Activated gamma-delta T cell treated with anti-CD3 and anti-CD28 coated beads, Interleukin-2, amount 50 U/mL, for 16 hours (primary cell): Measurements from ENCODE around the gene GPX8.

Experiments
- DNase-seq: peaks from one replicate; pipeline ENCODE4 v3.0.0-alpha.2; 2020; ENCODE audit warnings: low read depth

Gene GPX8

DNA sequence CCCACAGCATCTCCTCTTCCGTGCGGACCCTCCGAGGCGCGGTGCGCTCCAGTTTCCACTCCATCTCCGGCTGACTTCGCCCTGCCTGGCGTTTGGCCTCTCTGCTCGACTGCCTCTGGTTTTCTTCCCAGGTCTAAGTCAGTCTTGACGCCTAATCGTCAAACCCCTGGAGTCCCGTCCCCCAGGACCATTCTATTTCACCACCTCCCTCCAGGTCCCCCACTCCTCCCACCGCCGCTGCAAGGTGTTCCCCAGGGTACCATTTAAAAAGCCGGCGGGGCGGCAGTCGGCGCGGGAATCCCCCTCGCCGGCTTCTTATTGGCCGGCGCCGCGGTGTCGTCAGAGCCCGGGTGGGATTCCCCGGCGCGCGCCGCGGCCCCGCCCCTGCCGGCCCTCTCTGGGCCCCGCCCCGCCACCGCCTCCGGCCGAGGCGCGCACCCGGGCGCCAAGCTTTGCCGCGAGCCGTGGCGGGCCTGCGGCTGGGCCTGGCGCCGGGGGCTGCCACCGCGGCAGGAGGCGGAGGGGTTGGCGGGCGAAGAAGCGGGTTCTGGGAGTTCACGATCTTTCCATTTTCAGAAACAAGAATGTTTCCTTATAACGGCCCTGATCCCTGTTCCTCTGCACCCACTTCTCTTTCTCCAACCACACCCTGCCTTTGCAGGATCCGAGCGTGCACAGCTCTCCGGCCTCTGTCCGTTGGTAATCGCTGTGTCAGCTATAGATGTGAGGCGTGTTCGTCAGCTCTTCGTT lies 13.1 kb downstream of the GPX8 start, which contains the start of gene CDC20B:
TSS of gene CDC20B (minus strand) at position 241 of the 750 bp plus-strand sequence. CDS start at position 64, 177 bp downstream.
- DNase-seq = peak; percentile 63

DNA sequence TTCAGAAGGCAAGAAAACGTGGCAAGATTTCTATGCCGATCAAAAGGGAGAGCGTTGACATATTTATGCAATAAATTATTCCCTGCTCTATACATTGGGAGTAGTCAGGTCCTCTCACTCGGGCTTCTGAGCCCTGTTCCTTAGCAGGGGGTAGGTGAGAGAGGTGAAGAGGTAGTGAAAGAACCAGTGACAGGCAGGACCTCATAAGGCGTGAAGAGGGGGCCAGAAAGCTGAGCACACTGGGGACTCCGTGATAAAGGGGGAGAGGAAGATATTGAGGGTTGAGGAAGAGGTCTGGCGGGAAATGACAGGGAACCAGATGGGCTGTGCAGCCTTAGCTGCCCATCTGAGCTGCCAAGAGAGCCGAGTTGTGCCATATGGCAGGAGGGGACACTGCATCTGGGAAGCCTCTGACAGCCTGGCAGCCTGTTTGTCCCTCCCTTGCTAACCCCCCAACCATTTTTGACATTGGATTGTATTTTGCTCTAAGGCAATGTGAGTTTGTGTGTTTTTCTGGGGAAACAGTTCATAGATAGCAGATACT lies 13.8 kb downstream of the GPX8 start:
- DNase-seq = no peak

DNA sequence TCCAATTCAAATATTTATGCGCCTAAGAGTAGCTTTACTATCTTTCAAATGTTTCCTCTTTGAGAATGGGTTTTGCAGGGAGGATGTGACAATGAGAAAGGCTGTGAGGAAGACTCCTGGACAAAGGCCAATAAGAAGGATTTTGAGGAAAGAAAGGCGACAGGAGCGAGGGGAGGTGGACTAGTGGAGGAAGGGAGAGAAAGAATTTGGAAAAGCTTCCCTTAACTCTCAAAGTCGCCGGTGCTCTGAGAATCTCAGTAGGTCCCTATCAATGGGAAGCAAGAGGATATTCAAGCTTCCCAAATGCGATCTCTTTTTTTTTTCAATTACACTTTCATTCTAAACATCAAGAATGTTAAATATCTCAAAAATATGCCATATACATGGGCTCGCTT lies 15.8 kb downstream of the GPX8 start:
- DNase-seq = no peak

DNA sequence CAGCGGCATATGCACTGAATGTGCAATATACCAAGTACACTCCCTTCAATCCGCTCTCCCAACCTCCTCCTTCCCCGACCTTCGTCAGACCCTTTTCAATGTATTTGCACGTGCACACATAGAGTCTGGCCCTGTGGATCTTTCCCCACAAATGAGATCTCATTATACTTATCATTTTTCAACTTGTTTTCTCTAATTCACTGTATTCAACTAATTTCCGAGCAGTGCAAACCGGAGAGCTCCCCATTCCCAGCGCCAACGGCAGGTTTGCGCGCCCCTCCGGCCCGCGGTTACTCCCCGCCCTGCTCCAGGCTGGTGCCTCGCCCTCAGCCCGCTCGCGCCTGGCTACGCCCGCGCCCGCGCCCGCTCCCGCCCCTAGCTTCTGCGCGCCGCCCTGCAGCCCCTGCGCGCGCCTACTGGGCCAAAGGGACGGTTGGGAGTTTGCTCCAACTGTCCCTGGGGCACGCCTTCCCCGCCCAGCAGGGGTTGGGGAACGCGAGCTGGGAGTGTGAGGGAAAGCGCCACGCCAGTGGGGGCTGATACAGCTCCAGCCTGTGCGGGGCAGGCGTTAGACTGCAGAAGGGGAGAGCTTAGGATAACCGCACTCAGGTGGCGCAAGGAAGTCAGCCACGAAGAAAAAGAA lies 16.3 kb downstream of the GPX8 start:
- no peak for DNase-seq

DNA sequence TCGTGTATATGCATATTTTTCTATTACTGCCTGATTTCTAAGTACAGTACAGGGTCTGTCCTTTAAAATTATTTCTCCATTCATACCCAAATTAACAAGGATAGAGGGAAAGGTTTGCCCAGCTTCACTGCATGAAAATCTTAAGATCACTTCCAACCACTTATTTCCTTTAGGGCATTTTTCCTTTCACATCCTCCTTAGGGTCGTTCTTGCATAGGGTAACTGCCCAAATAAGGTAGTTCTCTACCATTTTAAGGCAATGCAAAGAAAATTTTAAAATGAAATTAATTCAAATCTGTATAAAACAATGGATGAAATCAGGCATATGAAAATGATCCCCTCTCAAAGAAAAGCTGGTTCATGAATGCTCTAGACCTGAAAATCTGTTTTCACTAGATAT lies 17.1 kb downstream of the GPX8 start:
- no peak for DNase-seq

DNA sequence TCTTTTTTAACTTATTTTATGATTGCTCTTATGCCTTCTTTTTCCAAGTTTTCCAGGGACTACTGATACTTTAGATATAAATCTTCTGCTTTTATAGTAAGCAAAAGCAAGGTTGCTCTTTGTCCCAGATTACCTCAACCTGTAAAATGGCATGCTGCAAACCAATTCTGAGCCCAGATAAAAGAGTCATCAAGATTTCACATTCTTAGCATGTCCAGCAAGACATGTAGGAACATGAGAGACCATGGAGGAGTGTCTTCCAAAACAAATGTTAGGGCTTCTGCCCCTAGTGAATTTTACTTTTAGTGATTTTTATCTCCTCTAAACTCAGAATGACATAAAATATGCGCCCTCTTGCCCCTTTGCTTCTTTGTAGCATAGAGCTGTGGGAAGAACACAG lies 20.0 kb downstream of the GPX8 start:
- DNase-seq = no peak

DNA sequence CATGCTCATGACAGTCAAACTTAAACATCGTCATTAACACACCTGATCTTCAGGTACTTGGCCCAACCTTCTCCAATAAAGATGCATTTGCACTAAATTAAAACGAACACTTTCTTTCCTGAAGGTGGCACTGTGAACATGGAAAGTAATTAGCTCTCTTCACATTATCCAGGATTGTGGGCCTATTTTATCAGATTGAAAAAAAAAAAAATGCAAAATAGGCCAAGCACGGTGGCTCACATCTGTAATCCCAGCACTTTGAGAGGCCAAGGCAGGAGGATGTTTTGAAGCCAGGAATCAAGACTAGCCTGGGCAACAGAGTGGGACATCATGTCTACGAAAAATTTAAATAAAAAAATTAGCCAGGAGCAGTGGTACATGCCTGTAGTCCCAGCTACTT lies 27.4 kb downstream of the GPX8 start:
- DNase-seq = no peak

DNA sequence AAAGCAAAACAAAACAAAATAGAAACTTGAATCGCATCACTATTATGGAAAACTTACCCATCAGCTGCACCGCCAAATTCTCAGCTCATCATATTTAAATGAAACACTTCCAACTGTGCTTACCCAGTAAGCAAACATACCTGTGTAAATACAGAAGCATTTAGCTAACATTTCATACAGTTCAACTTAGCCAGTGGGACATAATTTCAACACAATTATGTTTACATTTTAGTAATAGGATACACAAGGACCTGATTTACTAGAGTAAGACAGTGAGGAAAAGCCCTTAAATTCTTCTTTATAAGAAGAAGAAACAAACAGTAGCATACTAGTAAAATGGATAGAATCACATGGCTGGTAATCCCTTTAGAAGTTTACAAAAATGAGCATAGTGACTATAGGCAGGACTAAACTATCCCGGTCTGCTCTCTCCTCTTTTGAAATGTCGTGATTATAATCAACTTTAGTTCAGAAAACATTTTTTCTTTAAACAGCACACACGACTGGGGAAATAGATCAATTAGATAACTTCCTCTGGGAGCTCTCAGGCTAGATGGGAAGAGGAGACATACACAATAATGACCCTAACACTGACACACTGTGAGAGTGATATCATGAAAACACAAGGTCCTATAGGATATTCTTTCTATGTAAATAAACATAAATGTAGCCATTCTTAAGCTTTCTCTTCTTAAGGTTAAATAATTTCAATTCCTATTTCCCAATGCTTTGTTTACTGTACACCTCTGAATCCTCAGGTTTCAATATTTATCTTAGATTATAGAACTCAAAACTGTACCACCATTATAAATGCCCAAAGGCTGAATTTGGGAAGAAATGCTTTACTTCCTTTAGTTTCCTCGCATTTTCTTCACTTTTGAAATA lies 28.9 kb downstream of the GPX8 start:
- DNase-seq = no peak

DNA sequence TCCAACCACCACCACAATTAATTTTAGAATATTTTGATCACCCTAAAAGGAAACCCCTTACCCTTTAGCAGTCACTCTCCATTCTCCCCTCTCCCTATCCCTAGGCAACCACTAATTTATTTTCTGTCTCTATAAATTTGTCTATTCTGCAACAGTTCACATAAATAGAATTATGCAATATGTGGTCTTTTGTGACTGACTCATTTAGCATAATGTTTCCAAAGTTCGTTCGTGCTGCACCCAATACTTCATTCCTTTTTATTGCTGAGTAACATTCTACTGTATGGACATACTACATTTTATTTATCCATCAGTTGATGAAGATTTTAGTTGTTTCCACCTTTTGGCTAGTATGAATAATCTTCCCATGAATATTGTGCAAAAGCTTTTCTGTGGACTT lies 31.2 kb downstream of the GPX8 start:
- DNase-seq = no peak

DNA sequence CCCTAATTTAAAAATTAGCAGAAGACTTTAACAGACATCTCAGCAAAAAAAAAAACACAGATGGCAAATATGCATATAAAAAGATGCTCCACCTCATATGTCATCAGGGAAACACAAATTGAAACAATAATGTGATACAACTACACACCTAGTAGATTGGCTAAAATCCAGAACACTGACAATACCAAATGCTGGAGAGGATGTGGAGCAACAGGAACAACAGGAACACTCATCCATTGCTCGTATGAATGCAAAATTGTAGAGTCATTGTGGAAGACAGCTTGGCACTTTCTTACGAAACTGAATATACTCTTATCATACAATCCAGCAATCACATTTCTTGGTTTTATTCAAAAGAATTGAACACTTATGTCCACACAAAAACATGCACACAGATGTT lies 45.0 kb downstream of the GPX8 start:
- DNase-seq = no peak

DNA sequence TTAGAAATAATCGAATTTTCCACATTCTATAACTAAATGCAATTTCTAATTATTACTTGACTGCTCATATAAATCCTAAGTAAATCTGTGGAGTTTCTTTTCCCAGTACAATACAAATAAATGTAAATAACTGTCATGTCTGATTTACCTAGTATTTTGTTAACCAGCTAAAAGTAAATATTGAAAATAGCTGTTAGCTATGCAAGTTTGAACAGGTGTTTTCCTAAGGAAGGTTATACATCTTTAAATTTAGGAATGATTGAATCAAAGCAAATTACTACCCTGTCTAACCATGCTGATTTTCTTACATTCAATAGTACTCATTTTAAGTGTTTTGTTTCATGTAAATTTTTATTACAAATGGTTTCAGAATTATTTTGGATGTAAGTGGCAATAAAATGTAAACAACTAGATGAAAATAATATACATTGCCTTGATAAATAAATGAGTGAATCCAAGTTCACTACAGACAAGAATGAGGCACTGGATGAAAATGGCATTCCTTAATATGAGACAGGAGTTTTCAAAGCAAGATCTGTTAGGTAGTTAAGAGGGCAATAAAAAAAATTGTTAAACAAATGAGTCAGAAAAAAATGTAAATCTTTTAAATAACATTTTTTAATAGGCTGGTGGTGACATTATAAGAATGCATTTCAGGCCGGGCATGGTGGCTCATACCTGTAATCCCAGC lies 51.4 kb downstream of the GPX8 start:
- DNase-seq = no peak
